H9 (cell line): Measurements from ENCODE around the gene MYO1D. TPM values are rescaled to one million over a fixed set of nuclear protein-coding genes. Genes with fewer than 3 reads are reported as not detected.

Experiments used
- DNase-seq: peaks from one replicate; pipeline ENCODE4 v3.0.0-alpha.2; 2017
- H2AFZ ChIP-seq: one replicate; pipeline ENCODE4 v1.6.1; 2013; ENCODE audit warnings: mild to moderate bottlenecking, low read length, control low read depth, moderate library complexity
- H2AK5ac ChIP-seq: 2 replicates; pipeline ENCODE4 v1.6.1; 2013; ENCODE audit warnings: low read length, control low read depth, mixed read lengths; ENCODE audit not compliant: insufficient read length
- H2BK120ac ChIP-seq: one replicate; pipeline ENCODE4 v1.6.1; 2013; ENCODE audit warnings: low read depth, mild to moderate bottlenecking, low read length, control low read depth, inconsistent platforms; ENCODE audit not compliant: poor library complexity, severe bottlenecking
- H2BK12ac ChIP-seq: 2 replicates; pipeline ENCODE4 v1.6.1; 2013; ENCODE audit warnings: low read length, control low read depth, mixed read lengths, low read depth; ENCODE audit not compliant: insufficient read length
- H2BK15ac ChIP-seq: 2 replicates; pipeline ENCODE4 v1.6.1; 2013; ENCODE audit warnings: low read depth, low read length, control low read depth
- H2BK20ac ChIP-seq: one replicate; pipeline ENCODE4 v1.6.1; 2013; ENCODE audit warnings: low read depth, mild to moderate bottlenecking, low read length, control low read depth, inconsistent platforms; ENCODE audit not compliant: poor library complexity, severe bottlenecking
- H2BK5ac ChIP-seq: 2 replicates; pipeline ENCODE4 v1.6.1; 2013; ENCODE audit warnings: low read length, control low read depth, mixed read lengths; ENCODE audit not compliant: insufficient read length
- H3K14ac ChIP-seq: 2 replicates; pipeline ENCODE4 v1.6.1; 2013; ENCODE audit warnings: low read length, control low read depth; ENCODE audit not compliant: insufficient read depth
- H3K18ac ChIP-seq: 2 replicates; pipeline ENCODE4 v1.6.1; 2013; ENCODE audit warnings: low read depth, mild to moderate bottlenecking, mixed read lengths, low read length, control low read depth; ENCODE audit not compliant: insufficient read length
- H3K23ac ChIP-seq: 2 replicates; pipeline ENCODE4 v1.6.1; 2013; ENCODE audit warnings: low read length, control low read depth, mixed read lengths, low read depth; ENCODE audit not compliant: insufficient read length
- H3K23me2 ChIP-seq: 2 replicates; pipeline ENCODE4 v1.6.1; 2013; ENCODE audit warnings: low read depth, mild to moderate bottlenecking, mixed read lengths, low read length, control low read depth; ENCODE audit not compliant: insufficient read length, poor library complexity, severe bottlenecking
- H3K27ac ChIP-seq: 2 replicates; pipeline ENCODE4 v1.5.1; 2013; ENCODE audit warnings: low read length, control low read depth, mixed read lengths, low read depth; ENCODE audit not compliant: insufficient read length
- H3K27me3 ChIP-seq: 2 replicates; pipeline ENCODE4 v1.6.1; 2013; ENCODE audit warnings: low read length, control low read depth, inconsistent platforms; ENCODE audit not compliant: insufficient read depth
- H3K4ac ChIP-seq: 2 replicates; pipeline ENCODE4 v1.6.1; 2013; ENCODE audit warnings: low read depth, mild to moderate bottlenecking, control low read depth, inconsistent platforms, low read length, moderate library complexity
- H3K4me1 ChIP-seq: 2 replicates; pipeline ENCODE4 v1.6.1; 2013; ENCODE audit warnings: low read length, control low read depth, inconsistent platforms; ENCODE audit not compliant: insufficient read depth
- H3K4me2 ChIP-seq: 2 replicates; pipeline ENCODE4 v1.6.1; 2013; ENCODE audit warnings: low read length, control low read depth, mixed read lengths; ENCODE audit not compliant: insufficient read length, insufficient read depth
- H3K56ac ChIP-seq: 2 replicates; pipeline ENCODE4 v1.6.1; 2013; ENCODE audit warnings: low read depth, mild to moderate bottlenecking, mixed read lengths, low read length, control low read depth; ENCODE audit not compliant: insufficient read length
- H3K79me1 ChIP-seq: 2 replicates; pipeline ENCODE4 v1.6.1; 2013; ENCODE audit warnings: low read depth, mild to moderate bottlenecking, moderate library complexity, low read length, control low read depth, inconsistent platforms; ENCODE audit not compliant: insufficient read depth, poor library complexity, severe bottlenecking
- H3K79me2 ChIP-seq: 2 replicates; pipeline ENCODE4 v1.6.1; 2013; ENCODE audit warnings: low read length, control low read depth, inconsistent platforms; ENCODE audit not compliant: insufficient read depth
- H3K9ac ChIP-seq: 2 replicates; pipeline ENCODE4 v1.6.1; 2013; ENCODE audit warnings: low read length, control low read depth, mixed read lengths; ENCODE audit not compliant: insufficient read length; ENCODE audit errors: extremely low read depth
- H3K9me3 ChIP-seq: one replicate; pipeline ENCODE4 v1.6.1; 2013; ENCODE audit warnings: low read depth, low read length, inconsistent platforms; ENCODE audit not compliant: control insufficient read depth
- H3T11ph ChIP-seq: one replicate; pipeline ENCODE4 v1.6.1; 2013; ENCODE audit warnings: mild to moderate bottlenecking, low read length, control low read depth, inconsistent platforms
- H4K20me1 ChIP-seq: one replicate; pipeline ENCODE4 v1.6.1; 2013; ENCODE audit not compliant: control insufficient read depth, insufficient read length, insufficient read depth
- H4K5ac ChIP-seq: 2 replicates; pipeline ENCODE4 v1.6.1; 2013; ENCODE audit warnings: low read depth, mild to moderate bottlenecking, mixed read lengths, low read length, control low read depth; ENCODE audit not compliant: insufficient read length
- H4K8ac ChIP-seq: replicated peaks from 2 replicates; pipeline ENCODE4 v1.6.1; 2013; ENCODE audit warnings: low read length, control low read depth, mixed read lengths, low read depth; ENCODE audit not compliant: insufficient read length
- H4K91ac ChIP-seq: 2 replicates; pipeline ENCODE4 v1.6.1; 2013; ENCODE audit warnings: low read depth, mild to moderate bottlenecking, moderate library complexity, mixed read lengths, low read length, control low read depth; ENCODE audit not compliant: insufficient read length
- H3K27ac Mint-ChIP-seq, 3 experiments: 2 replicates in 2 of 3; 3 replicates in 1 of 3; pipeline ENCODE4 v1.8.0; 2020 to 2021; ENCODE audit warnings: mixed read lengths in 3 of 3, mild to moderate bottlenecking in 1 of 3, moderate library complexity in 1 of 3
- H3K27me3 Mint-ChIP-seq: 2 replicates; pipeline ENCODE4 v1.8.0; 2021; ENCODE audit warnings: low read depth, mild to moderate bottlenecking, moderate library complexity, mixed read lengths
- H3K36me3 Mint-ChIP-seq, 3 experiments: 2 replicates in 2 of 3; 3 replicates in 1 of 3; pipeline ENCODE4 v1.8.0; 2020 to 2021; ENCODE audit warnings: low read depth in 3 of 3, mixed read lengths in 3 of 3; ENCODE audit not compliant: insufficient read depth in 1 of 3
- H3K4me1 Mint-ChIP-seq, 2 experiments: 2 replicates each; pipeline ENCODE4 v1.8.0; 2020; ENCODE audit warnings: mixed read lengths in 2 of 2
- H3K4me3 Mint-ChIP-seq, 2 experiments: 2 replicates in 1 of 2; 3 replicates in 1 of 2; pipeline ENCODE4 v1.8.0; 2020 to 2021; ENCODE audit warnings: mild to moderate bottlenecking in 2 of 2, mixed read lengths in 2 of 2, moderate library complexity in 1 of 2
- H3K9me3 Mint-ChIP-seq, 2 experiments: 2 replicates in 1 of 2; 3 replicates in 1 of 2; pipeline ENCODE4 v1.8.0; 2020; ENCODE audit warnings: mild to moderate bottlenecking in 2 of 2, mixed read lengths in 2 of 2, moderate library complexity in 1 of 2
- WGBS: extraction: QIAGEN DNeasy Blood & Tissue Kit; methylation state at CpG from one replicate; pipeline ENCODE4 v1.1.7; 2013; ENCODE audit warnings: missing lambda C conversion rate, low lambda C conversion rate, mixed read lengths; ENCODE audit not compliant: insufficient read length; ENCODE audit errors: extremely low coverage; 5-methylcytosine and 5-hydroxymethylcytosine counted together
- total RNA-seq: library from RNA; stranded (reverse); gene quantifications from 2 replicates; pipeline ENCODE4 v1.2.1, GENCODE V29; 2021
- TF ChIP-seq, protein P1 (sequence below): fragments of 200-600 bp; sonication (generic); conservative IDR thresholded peaks from 3 replicates; pipeline ENCODE4 v1.8.0; 2021; ENCODE audit warnings: antibody characterized with exemption, mild to moderate bottlenecking

MYO1D gene
- total RNA-seq, 1 experiment from 2014 or later: 19.0 TPM

DNA sequence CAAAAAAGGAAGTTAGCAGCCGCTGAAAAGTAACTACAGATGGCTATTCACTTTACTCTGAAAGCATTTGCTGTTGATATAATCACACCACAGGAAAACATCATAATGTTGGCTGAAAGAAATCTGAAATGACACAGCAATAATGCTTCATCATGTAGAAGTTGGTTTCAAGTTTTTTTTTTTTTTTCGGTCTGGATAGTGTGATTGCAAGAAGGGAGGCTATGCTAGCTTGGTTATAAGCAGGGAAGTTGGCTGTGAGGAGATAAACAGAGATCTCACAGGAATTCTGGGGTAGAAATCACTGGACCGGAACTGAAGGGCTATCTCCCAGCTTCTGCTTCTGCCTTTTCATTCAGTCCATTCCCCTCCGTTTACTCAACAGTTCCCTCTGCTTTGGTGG, 57.9 kb downstream of the MYO1D start:
- H2BK12ac ChIP-seq: no peak overlapping the region

More for the DNA sequence above, 57.9 kb downstream of the MYO1D start:
- no peaks in the 10 kb centered on the region for H4K20me1 ChIP-seq
- no peak overlapping the region for H4K8ac ChIP-seq
- no peak overlapping the region for H3K18ac ChIP-seq
- H2AK5ac ChIP-seq: no peak overlapping the region
- no peak overlapping the region for H2BK5ac ChIP-seq
- no peaks in the 10 kb centered on the region for H3K79me1 ChIP-seq
- H2AFZ ChIP-seq: no peak overlapping the region
- no peaks in the 10 kb centered on the region for H3K23me2 ChIP-seq
- H3K9me3 ChIP-seq: no peaks in the 10 kb centered on the region
- no peak overlapping the region for H3K27ac ChIP-seq
- H3K27me3 ChIP-seq: no peaks in the 10 kb centered on the region
- H3K56ac ChIP-seq: no peak overlapping the region
- no peak overlapping the region for H3K23ac ChIP-seq
- no peak overlapping the region for H4K5ac ChIP-seq
- Mint-ChIP-seq H3K36me3 (no peaks in the 10 kb centered on the region), H3K4me1 (peaks cover 2 to 3% of the 10 kb centered on the region in 2 experiments; a peak in 1 of 4 replicates), H3K4me3 (no peak overlapping the region), H3K27me3 (no peaks in the 10 kb centered on the region; the same call in 1 of the 2 replicates), H3K9me3 (no peaks in the 10 kb centered on the region), H3K27ac (no peak overlapping the region)
- TF ChIP-seq, protein P1, sequence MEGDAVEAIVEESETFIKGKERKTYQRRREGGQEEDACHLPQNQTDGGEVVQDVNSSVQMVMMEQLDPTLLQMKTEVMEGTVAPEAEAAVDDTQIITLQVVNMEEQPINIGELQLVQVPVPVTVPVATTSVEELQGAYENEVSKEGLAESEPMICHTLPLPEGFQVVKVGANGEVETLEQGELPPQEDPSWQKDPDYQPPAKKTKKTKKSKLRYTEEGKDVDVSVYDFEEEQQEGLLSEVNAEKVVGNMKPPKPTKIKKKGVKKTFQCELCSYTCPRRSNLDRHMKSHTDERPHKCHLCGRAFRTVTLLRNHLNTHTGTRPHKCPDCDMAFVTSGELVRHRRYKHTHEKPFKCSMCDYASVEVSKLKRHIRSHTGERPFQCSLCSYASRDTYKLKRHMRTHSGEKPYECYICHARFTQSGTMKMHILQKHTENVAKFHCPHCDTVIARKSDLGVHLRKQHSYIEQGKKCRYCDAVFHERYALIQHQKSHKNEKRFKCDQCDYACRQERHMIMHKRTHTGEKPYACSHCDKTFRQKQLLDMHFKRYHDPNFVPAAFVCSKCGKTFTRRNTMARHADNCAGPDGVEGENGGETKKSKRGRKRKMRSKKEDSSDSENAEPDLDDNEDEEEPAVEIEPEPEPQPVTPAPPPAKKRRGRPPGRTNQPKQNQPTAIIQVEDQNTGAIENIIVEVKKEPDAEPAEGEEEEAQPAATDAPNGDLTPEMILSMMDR: no peak
- H3K9ac ChIP-seq: no peak overlapping the region
- H3T11ph ChIP-seq: no peak overlapping the region
- H3K14ac ChIP-seq: no peak overlapping the region
- no peak overlapping the region for H4K91ac ChIP-seq
- H2BK120ac ChIP-seq: no peak overlapping the region
- no peak for DNase-seq
- H3K4me2 ChIP-seq: no peak overlapping the region
- H2BK15ac ChIP-seq: no peak overlapping the region
- WGBS: no CpG with 5 or more reads among the region's 4 CpGs
- no peak overlapping the region for H3K4ac ChIP-seq
- H2BK20ac ChIP-seq: no peak overlapping the region
- H3K79me2 ChIP-seq: no peaks in the 10 kb centered on the region
- no peaks in the 10 kb centered on the region; the same call in 1 of the 2 replicates for H3K4me1 ChIP-seq
